Neural crest cell (in vitro differentiated cells): ENCODE measurements around the gene GOLGA8M. TPM values are rescaled to one million over a fixed set of nuclear protein-coding genes. Genes with fewer than 3 reads are reported as not detected.
A peak's percentile ranks its signal among the peaks of the same experiment; 100 is the strongest.
"Not testable (repeated sequence)": the region's sequence is repeated elsewhere in the genome, so short reads cannot be mapped to it uniquely, and the experiment has no call there.

Experiments
- DNase-seq: peaks from one replicate; pipeline ENCODE4 v3.0.0; 2021; ENCODE audit warnings: low read depth, mixed read lengths, low spot score
- H3K27ac Mint-ChIP-seq: one replicate; pipeline ENCODE4 v1.8.0; 2021; ENCODE audit warnings: mild to moderate bottlenecking, mixed read lengths; ENCODE audit not compliant: unreplicated experiment
- H3K27me3 Mint-ChIP-seq: 2 replicates; pipeline ENCODE4 v1.8.0; 2021; ENCODE audit warnings: low read depth, mild to moderate bottlenecking, mixed read lengths
- H3K36me3 Mint-ChIP-seq: 2 replicates; pipeline ENCODE4 v1.8.0; 2021; ENCODE audit warnings: low read depth, mild to moderate bottlenecking, mixed read lengths
- H3K4me1 Mint-ChIP-seq: 2 replicates; pipeline ENCODE4 v1.8.0; 2021; ENCODE audit warnings: mixed read lengths
- H3K4me3 Mint-ChIP-seq: one replicate; pipeline ENCODE4 v1.8.0; 2021; ENCODE audit warnings: mild to moderate bottlenecking, mixed read lengths
- H3K9me3 Mint-ChIP-seq: 2 replicates; pipeline ENCODE4 v1.8.0; 2021; ENCODE audit warnings: mixed read lengths
- CTCF ChIP-seq: fragments of 200-600 bp; sonication (generic); conservative IDR thresholded peaks from 2 replicates; pipeline ENCODE4 v1.5.0; 2021; ENCODE audit warnings: antibody characterized with exemption, mild to moderate bottlenecking
- long read RNA-seq: library from polyadenylated mRNA; unstranded; transcript quantifications from one replicate; pipeline ENCODE4 v2.0.0, GENCODE V29; 2020
- total RNA-seq: library from RNA; stranded (reverse); gene quantifications from 2 replicates; pipeline ENCODE4 v1.2.1, GENCODE V29; 2021

The GOLGA8M gene
- 0.40 and 0.82 TPM in 2 replicates for total RNA-seq
- long read RNA-seq, result 0 reads

DNA sequence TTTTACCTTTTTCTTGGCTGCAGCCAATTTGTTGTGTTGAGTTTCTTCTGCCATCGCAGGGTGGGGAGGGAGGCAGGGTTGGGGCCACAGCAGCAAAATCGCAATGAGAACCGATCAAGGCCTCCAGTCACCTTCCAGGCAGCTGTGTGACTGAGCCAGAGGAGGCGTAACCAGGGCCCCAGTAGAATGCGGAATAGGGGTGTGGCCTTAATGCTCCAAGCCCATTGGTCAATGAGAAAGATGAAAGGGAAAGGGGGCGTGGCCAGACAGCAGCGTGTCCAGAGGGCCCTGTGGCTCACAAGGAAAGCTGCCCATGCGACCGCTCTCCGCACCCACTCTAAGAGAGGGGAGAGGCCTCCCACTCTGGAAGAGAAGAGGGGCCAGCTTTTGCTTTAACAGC, at the start of gene GOLGA8M:
Gene GOLGA8M (minus strand): TSS at position 152 of the 400 bp plus-strand sequence. CDS start 98 bp downstream, at position 54.
- not testable (repeated sequence) for H3K27ac Mint-ChIP-seq, H3K4me1 Mint-ChIP-seq, H3K27me3 Mint-ChIP-seq, DNase-seq, H3K4me3 Mint-ChIP-seq, H3K9me3 Mint-ChIP-seq, H3K36me3 Mint-ChIP-seq

- H3K4me3 Mint-ChIP-seq, H3K9me3 Mint-ChIP-seq: not testable (repeated sequence)
Observed at GRCh38 chr15:28742890-28743289, 30.7 kb upstream of the GOLGA8M start.

GRCh38 chr15:28738590-28739292, 26.5 kb upstream of the GOLGA8M start:
- H3K4me1 Mint-ChIP-seq, H3K27ac Mint-ChIP-seq, DNase-seq, H3K9me3 Mint-ChIP-seq, H3K36me3 Mint-ChIP-seq: not testable (repeated sequence)
- peaks cover 10% of the 10 kb centered on the region for H3K27me3 Mint-ChIP-seq
- H3K4me3 Mint-ChIP-seq, result peak overlapping the region; percentile 48

More at GRCh38 chr15:28742890-28743289, 30.7 kb upstream of the GOLGA8M start:
- H3K4me1 Mint-ChIP-seq, H3K27ac Mint-ChIP-seq, H3K36me3 Mint-ChIP-seq, DNase-seq, H3K27me3 Mint-ChIP-seq: not testable (repeated sequence)

- H3K9me3 Mint-ChIP-seq, H3K36me3 Mint-ChIP-seq, H3K27ac Mint-ChIP-seq, H3K4me1 Mint-ChIP-seq, DNase-seq: not testable (repeated sequence)
- Mint-ChIP-seq H3K27me3 (peaks cover 10% of the 10 kb centered on the region), H3K4me3 (peak overlapping the region; percentile 35)
Observed at GRCh38 chr15:28738200-28738561, 26.0 kb upstream of the GOLGA8M start.

DNA sequence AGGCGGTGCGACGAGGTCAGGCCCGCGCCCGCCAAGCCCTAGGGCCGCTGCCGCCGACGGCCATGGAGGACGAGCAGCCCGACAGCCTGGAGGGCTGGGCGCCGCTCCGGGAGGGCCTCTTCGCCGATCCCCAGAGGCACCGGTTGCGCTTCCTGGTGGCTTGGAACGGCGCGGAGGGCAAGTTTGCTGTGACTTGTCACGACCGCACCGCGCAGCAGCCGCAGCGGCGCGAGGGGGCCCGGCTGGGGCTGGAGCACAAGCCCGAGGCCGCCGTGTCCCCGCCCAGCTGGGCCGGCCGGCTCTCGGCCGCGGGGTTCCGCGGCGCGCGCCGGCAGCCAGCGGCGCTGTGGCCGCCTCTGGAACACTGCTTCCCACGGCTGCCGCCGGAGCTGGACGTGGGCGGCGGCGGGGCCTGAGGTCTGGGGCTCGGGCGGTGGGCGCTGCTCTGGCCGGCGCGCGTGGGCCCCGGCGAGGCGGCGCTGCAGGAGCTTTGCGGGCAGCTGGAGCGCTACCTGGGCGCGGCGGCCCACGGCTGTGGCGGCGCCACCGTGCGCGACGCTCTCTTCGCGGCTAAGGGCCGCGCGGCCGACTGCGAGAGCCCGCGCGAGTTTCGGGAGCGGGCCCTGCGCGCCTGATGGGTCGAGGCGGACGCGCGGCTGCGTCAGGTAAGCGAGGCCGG, 25.4 kb upstream of the GOLGA8M start:
- not testable (repeated sequence) for H3K36me3 Mint-ChIP-seq, H3K4me1 Mint-ChIP-seq, H3K9me3 Mint-ChIP-seq, H3K27ac Mint-ChIP-seq
- peak overlapping the region; percentile 80 for H3K4me3 Mint-ChIP-seq
- DNase-seq, result peak; percentile 42
- H3K27me3 Mint-ChIP-seq, result peaks cover 10% of the 10 kb centered on the region

- not testable (repeated sequence) for H3K4me3 Mint-ChIP-seq, H3K4me1 Mint-ChIP-seq, H3K9me3 Mint-ChIP-seq, H3K27ac Mint-ChIP-seq, H3K36me3 Mint-ChIP-seq, H3K27me3 Mint-ChIP-seq, DNase-seq
Observed at GRCh38 chr15:28728061-28728460, 15.8 kb upstream of the GOLGA8M start.

DNA sequence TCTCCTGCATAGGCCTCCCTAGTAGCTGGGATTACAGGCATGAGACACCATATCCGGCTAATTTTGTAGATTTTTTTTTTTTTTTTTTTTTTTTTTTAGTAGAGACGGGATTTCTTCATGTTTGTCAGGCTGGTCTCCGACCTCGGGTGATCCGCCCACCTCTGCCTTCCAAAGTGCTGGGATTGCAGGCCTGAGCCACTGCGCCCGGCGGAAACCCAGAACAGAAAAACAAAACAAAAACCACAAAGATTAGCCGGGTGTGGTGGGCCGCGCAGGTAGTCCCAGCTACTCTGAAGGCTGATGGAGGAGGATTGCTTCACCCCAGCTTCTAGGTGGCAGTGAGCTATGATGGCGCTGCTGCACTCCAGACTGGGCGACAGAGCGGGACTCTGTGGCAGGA, 14.8 kb upstream of the GOLGA8M start:
- not testable (repeated sequence) for H3K4me3 Mint-ChIP-seq, DNase-seq, H3K9me3 Mint-ChIP-seq, H3K36me3 Mint-ChIP-seq, H3K27ac Mint-ChIP-seq, H3K27me3 Mint-ChIP-seq, H3K4me1 Mint-ChIP-seq

GRCh38 chr15:28726102-28726501, 13.9 kb upstream of the GOLGA8M start:
- Mint-ChIP-seq H3K9me3 (no peaks in the 10 kb centered on the region), H3K4me1 (peaks cover 4% of the 10 kb centered on the region), H3K27me3 (no peaks in the 10 kb centered on the region), H3K4me3 (no peak overlapping the region), H3K36me3 (no peaks in the 10 kb centered on the region), H3K27ac (no peak overlapping the region)
- no peak for TF ChIP-seq CTCF
- no peak for DNase-seq

DNA sequence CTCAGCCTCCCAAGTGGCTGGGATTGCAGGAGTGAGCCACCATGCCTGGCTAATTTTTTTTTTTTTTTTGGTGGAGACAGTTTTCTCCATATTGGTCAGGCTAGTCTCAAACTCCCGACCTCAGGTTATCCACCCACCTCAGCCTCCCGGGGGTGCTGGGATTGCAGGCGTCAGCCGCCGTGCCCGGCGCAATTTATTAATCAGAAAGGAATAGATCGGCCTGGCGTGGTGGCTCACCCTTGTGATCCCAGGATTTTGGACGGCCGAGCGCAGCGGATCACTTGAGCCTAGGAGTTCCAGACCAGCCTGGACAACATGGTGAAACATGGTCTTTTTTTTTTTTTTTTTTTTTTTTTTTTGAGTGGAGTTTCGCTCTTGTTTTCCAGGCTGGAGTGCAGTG, 13.3 kb upstream of the GOLGA8M start:
- Mint-ChIP-seq H3K36me3 (no peaks in the 10 kb centered on the region), H3K4me1 (peaks cover 4% of the 10 kb centered on the region), H3K27me3 (no peaks in the 10 kb centered on the region), H3K27ac (no peak overlapping the region), H3K9me3 (no peaks in the 10 kb centered on the region), H3K4me3 (no peak overlapping the region)
- TF ChIP-seq CTCF, result no peak
- DNase-seq, result no peak

GRCh38 chr15:28723986-28724385, 11.8 kb upstream of the GOLGA8M start:
- not testable (repeated sequence) for H3K4me3 Mint-ChIP-seq, DNase-seq, H3K9me3 Mint-ChIP-seq, H3K27ac Mint-ChIP-seq, H3K36me3 Mint-ChIP-seq, H3K4me1 Mint-ChIP-seq, H3K27me3 Mint-ChIP-seq

GRCh38 chr15:28719626-28720025, 7.4 kb upstream of the GOLGA8M start:
- not testable (repeated sequence) for H3K27me3 Mint-ChIP-seq, H3K9me3 Mint-ChIP-seq, H3K36me3 Mint-ChIP-seq, H3K4me1 Mint-ChIP-seq, H3K27ac Mint-ChIP-seq, DNase-seq, H3K4me3 Mint-ChIP-seq

- not testable (repeated sequence) for H3K36me3 Mint-ChIP-seq, H3K9me3 Mint-ChIP-seq, H3K27me3 Mint-ChIP-seq, H3K27ac Mint-ChIP-seq, H3K4me3 Mint-ChIP-seq, H3K4me1 Mint-ChIP-seq, DNase-seq
Observed at GRCh38 chr15:28718576-28718975, 6.4 kb upstream of the GOLGA8M start.
